H9 (cell line): ENCODE data around the gene VPS9D1. TPM values are rescaled to one million over a fixed set of nuclear protein-coding genes. Genes with fewer than 3 reads are reported as not detected.

Source experiments
- DNase-seq: peaks from one replicate; pipeline ENCODE4 v3.0.0-alpha.2; 2017
- H2AFZ ChIP-seq: one replicate; pipeline ENCODE4 v1.6.1; 2013; ENCODE audit warnings: mild to moderate bottlenecking, low read length, control low read depth, moderate library complexity
- H2AK5ac ChIP-seq: 2 replicates; pipeline ENCODE4 v1.6.1; 2013; ENCODE audit warnings: low read length, control low read depth, mixed read lengths; ENCODE audit not compliant: insufficient read length
- H2BK120ac ChIP-seq: one replicate; pipeline ENCODE4 v1.6.1; 2013; ENCODE audit warnings: low read depth, mild to moderate bottlenecking, low read length, control low read depth, inconsistent platforms; ENCODE audit not compliant: poor library complexity, severe bottlenecking
- H2BK12ac ChIP-seq: 2 replicates; pipeline ENCODE4 v1.6.1; 2013; ENCODE audit warnings: low read length, control low read depth, mixed read lengths, low read depth; ENCODE audit not compliant: insufficient read length
- H2BK15ac ChIP-seq: 2 replicates; pipeline ENCODE4 v1.6.1; 2013; ENCODE audit warnings: low read depth, low read length, control low read depth
- H2BK20ac ChIP-seq: one replicate; pipeline ENCODE4 v1.6.1; 2013; ENCODE audit warnings: low read depth, mild to moderate bottlenecking, low read length, control low read depth, inconsistent platforms; ENCODE audit not compliant: poor library complexity, severe bottlenecking
- H2BK5ac ChIP-seq: 2 replicates; pipeline ENCODE4 v1.6.1; 2013; ENCODE audit warnings: low read length, control low read depth, mixed read lengths; ENCODE audit not compliant: insufficient read length
- H3K14ac ChIP-seq: 2 replicates; pipeline ENCODE4 v1.6.1; 2013; ENCODE audit warnings: low read length, control low read depth; ENCODE audit not compliant: insufficient read depth
- H3K18ac ChIP-seq: 2 replicates; pipeline ENCODE4 v1.6.1; 2013; ENCODE audit warnings: low read depth, mild to moderate bottlenecking, mixed read lengths, low read length, control low read depth; ENCODE audit not compliant: insufficient read length
- H3K23ac ChIP-seq: 2 replicates; pipeline ENCODE4 v1.6.1; 2013; ENCODE audit warnings: low read length, control low read depth, mixed read lengths, low read depth; ENCODE audit not compliant: insufficient read length
- H3K23me2 ChIP-seq: 2 replicates; pipeline ENCODE4 v1.6.1; 2013; ENCODE audit warnings: low read depth, mild to moderate bottlenecking, mixed read lengths, low read length, control low read depth; ENCODE audit not compliant: insufficient read length, poor library complexity, severe bottlenecking
- H3K27ac ChIP-seq: 2 replicates; pipeline ENCODE4 v1.5.1; 2013; ENCODE audit warnings: low read length, control low read depth, mixed read lengths, low read depth; ENCODE audit not compliant: insufficient read length
- H3K27me3 ChIP-seq: 2 replicates; pipeline ENCODE4 v1.6.1; 2013; ENCODE audit warnings: low read length, control low read depth, inconsistent platforms; ENCODE audit not compliant: insufficient read depth
- H3K4ac ChIP-seq: 2 replicates; pipeline ENCODE4 v1.6.1; 2013; ENCODE audit warnings: low read depth, mild to moderate bottlenecking, control low read depth, inconsistent platforms, low read length, moderate library complexity
- H3K4me1 ChIP-seq: 2 replicates; pipeline ENCODE4 v1.6.1; 2013; ENCODE audit warnings: low read length, control low read depth, inconsistent platforms; ENCODE audit not compliant: insufficient read depth
- H3K4me2 ChIP-seq: 2 replicates; pipeline ENCODE4 v1.6.1; 2013; ENCODE audit warnings: low read length, control low read depth, mixed read lengths; ENCODE audit not compliant: insufficient read length, insufficient read depth
- H3K56ac ChIP-seq: 2 replicates; pipeline ENCODE4 v1.6.1; 2013; ENCODE audit warnings: low read depth, mild to moderate bottlenecking, mixed read lengths, low read length, control low read depth; ENCODE audit not compliant: insufficient read length
- H3K79me1 ChIP-seq: 2 replicates; pipeline ENCODE4 v1.6.1; 2013; ENCODE audit warnings: low read depth, mild to moderate bottlenecking, moderate library complexity, low read length, control low read depth, inconsistent platforms; ENCODE audit not compliant: insufficient read depth, poor library complexity, severe bottlenecking
- H3K79me2 ChIP-seq: 2 replicates; pipeline ENCODE4 v1.6.1; 2013; ENCODE audit warnings: low read length, control low read depth, inconsistent platforms; ENCODE audit not compliant: insufficient read depth
- H3K9ac ChIP-seq: 2 replicates; pipeline ENCODE4 v1.6.1; 2013; ENCODE audit warnings: low read length, control low read depth, mixed read lengths; ENCODE audit not compliant: insufficient read length; ENCODE audit errors: extremely low read depth
- H3K9me3 ChIP-seq: one replicate; pipeline ENCODE4 v1.6.1; 2013; ENCODE audit warnings: low read depth, low read length, inconsistent platforms; ENCODE audit not compliant: control insufficient read depth
- H3T11ph ChIP-seq: one replicate; pipeline ENCODE4 v1.6.1; 2013; ENCODE audit warnings: mild to moderate bottlenecking, low read length, control low read depth, inconsistent platforms
- H4K20me1 ChIP-seq: one replicate; pipeline ENCODE4 v1.6.1; 2013; ENCODE audit not compliant: control insufficient read depth, insufficient read length, insufficient read depth
- H4K5ac ChIP-seq: 2 replicates; pipeline ENCODE4 v1.6.1; 2013; ENCODE audit warnings: low read depth, mild to moderate bottlenecking, mixed read lengths, low read length, control low read depth; ENCODE audit not compliant: insufficient read length
- H4K8ac ChIP-seq: replicated peaks from 2 replicates; pipeline ENCODE4 v1.6.1; 2013; ENCODE audit warnings: low read length, control low read depth, mixed read lengths, low read depth; ENCODE audit not compliant: insufficient read length
- H4K91ac ChIP-seq: 2 replicates; pipeline ENCODE4 v1.6.1; 2013; ENCODE audit warnings: low read depth, mild to moderate bottlenecking, moderate library complexity, mixed read lengths, low read length, control low read depth; ENCODE audit not compliant: insufficient read length
- H3K27ac Mint-ChIP-seq, 3 experiments: 2 replicates in 2 of 3; 3 replicates in 1 of 3; pipeline ENCODE4 v1.8.0; 2020 to 2021; ENCODE audit warnings: mixed read lengths in 3 of 3, mild to moderate bottlenecking in 1 of 3, moderate library complexity in 1 of 3
- H3K27me3 Mint-ChIP-seq: 2 replicates; pipeline ENCODE4 v1.8.0; 2021; ENCODE audit warnings: low read depth, mild to moderate bottlenecking, moderate library complexity, mixed read lengths
- H3K36me3 Mint-ChIP-seq, 3 experiments: 2 replicates in 2 of 3; 3 replicates in 1 of 3; pipeline ENCODE4 v1.8.0; 2020 to 2021; ENCODE audit warnings: low read depth in 3 of 3, mixed read lengths in 3 of 3; ENCODE audit not compliant: insufficient read depth in 1 of 3
- H3K4me1 Mint-ChIP-seq, 2 experiments: 2 replicates each; pipeline ENCODE4 v1.8.0; 2020; ENCODE audit warnings: mixed read lengths in 2 of 2
- H3K4me3 Mint-ChIP-seq, 2 experiments: 2 replicates in 1 of 2; 3 replicates in 1 of 2; pipeline ENCODE4 v1.8.0; 2020 to 2021; ENCODE audit warnings: mild to moderate bottlenecking in 2 of 2, mixed read lengths in 2 of 2, moderate library complexity in 1 of 2
- H3K9me3 Mint-ChIP-seq, 2 experiments: 2 replicates in 1 of 2; 3 replicates in 1 of 2; pipeline ENCODE4 v1.8.0; 2020; ENCODE audit warnings: mild to moderate bottlenecking in 2 of 2, mixed read lengths in 2 of 2, moderate library complexity in 1 of 2
- WGBS: extraction: QIAGEN DNeasy Blood & Tissue Kit; methylation state at CpG from one replicate; pipeline ENCODE4 v1.1.7; 2013; ENCODE audit warnings: missing lambda C conversion rate, low lambda C conversion rate, mixed read lengths; ENCODE audit not compliant: insufficient read length; ENCODE audit errors: extremely low coverage; 5-methylcytosine and 5-hydroxymethylcytosine counted together
- total RNA-seq: library from RNA; stranded (reverse); gene quantifications from 2 replicates; pipeline ENCODE4 v1.2.1, GENCODE V29; 2021
- TF ChIP-seq, protein P1 (sequence below): fragments of 200-600 bp; sonication (generic); conservative IDR thresholded peaks from 3 replicates; pipeline ENCODE4 v1.8.0; 2021; ENCODE audit warnings: antibody characterized with exemption, mild to moderate bottlenecking

The VPS9D1 gene
- total RNA-seq, 1 experiment from 2014 or later: 6.0 TPM

DNA sequence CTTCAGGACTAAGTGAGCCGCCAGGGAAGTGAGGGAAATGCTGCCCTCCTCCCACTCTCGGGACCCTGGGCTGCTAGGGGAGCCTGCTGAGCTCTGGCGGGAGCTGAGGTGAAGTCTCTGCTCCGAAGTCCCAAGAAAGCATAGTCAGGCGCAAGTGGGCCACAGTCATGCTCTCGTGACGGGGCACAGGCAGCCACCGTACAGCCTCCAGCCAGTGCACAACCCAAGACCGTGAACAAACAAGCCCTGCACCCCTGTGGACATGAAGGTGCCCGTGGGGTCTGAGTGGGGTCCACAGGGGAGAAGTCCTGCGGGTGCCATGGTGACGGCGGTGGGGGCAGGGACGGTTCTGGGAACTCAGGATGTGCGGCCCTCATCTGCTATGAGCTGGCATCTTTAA is 25.3 kb upstream of the VPS9D1 start:
- Histone ChIP-seq H3K9me3 (no peaks in the 10 kb centered on the region), H2BK120ac (no peak overlapping the region), H3K27ac (no peak overlapping the region), H3K14ac (no peak overlapping the region), H4K91ac (no peak overlapping the region), H3K56ac (no peak overlapping the region), H4K20me1 (peaks cover 2% of the 10 kb centered on the region), H3K4ac (no peak overlapping the region), H3K4me1 (no peaks in the 10 kb centered on the region), H3T11ph (no peak overlapping the region), H4K8ac (no peak overlapping the region), H3K9ac (no peak overlapping the region), H2AFZ (no peak overlapping the region), H3K23me2 (no peaks in the 10 kb centered on the region), H3K27me3 (no peaks in the 10 kb centered on the region), H2BK20ac (no peak overlapping the region), H3K18ac (no peak overlapping the region), H2BK15ac (no peak overlapping the region), H2AK5ac (no peak overlapping the region), H2BK12ac (no peak overlapping the region), H4K5ac (no peak overlapping the region), H3K23ac (no peak overlapping the region), H3K79me2 (no peaks in the 10 kb centered on the region), H2BK5ac (no peak overlapping the region), H3K4me2 (no peak overlapping the region), H3K79me1 (no peaks in the 10 kb centered on the region)
- TF ChIP-seq, protein P1, sequence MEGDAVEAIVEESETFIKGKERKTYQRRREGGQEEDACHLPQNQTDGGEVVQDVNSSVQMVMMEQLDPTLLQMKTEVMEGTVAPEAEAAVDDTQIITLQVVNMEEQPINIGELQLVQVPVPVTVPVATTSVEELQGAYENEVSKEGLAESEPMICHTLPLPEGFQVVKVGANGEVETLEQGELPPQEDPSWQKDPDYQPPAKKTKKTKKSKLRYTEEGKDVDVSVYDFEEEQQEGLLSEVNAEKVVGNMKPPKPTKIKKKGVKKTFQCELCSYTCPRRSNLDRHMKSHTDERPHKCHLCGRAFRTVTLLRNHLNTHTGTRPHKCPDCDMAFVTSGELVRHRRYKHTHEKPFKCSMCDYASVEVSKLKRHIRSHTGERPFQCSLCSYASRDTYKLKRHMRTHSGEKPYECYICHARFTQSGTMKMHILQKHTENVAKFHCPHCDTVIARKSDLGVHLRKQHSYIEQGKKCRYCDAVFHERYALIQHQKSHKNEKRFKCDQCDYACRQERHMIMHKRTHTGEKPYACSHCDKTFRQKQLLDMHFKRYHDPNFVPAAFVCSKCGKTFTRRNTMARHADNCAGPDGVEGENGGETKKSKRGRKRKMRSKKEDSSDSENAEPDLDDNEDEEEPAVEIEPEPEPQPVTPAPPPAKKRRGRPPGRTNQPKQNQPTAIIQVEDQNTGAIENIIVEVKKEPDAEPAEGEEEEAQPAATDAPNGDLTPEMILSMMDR: no peak
- WGBS: no CpG with 5 or more reads among the region's 15 CpGs
- H3K27ac Mint-ChIP-seq: no peak overlapping the region
- no peak for DNase-seq
- H3K9me3 Mint-ChIP-seq: no peaks in the 10 kb centered on the region
- no peaks in the 10 kb centered on the region for H3K4me1 Mint-ChIP-seq
- no peaks in the 10 kb centered on the region for H3K27me3 Mint-ChIP-seq
- peaks cover 43 to 92% (median 82%) of the 10 kb centered on the region in 3 experiments; a peak in 6 of 7 replicates for H3K36me3 Mint-ChIP-seq
- no peak overlapping the region for H3K4me3 Mint-ChIP-seq
